DND-41 (cell line): ENCODE results near the gene COL13A1.

ENCODE experiments used
- ATAC-seq: fragments of 200-7000 bp; cut with Tn5 transposase; 3 replicates; pipeline ENCODE4 v1.9.1; 2021; ENCODE audit warnings: low read depth; ENCODE audit not compliant: insufficient read depth
- DNase-seq: peaks from one replicate; pipeline ENCODE4 v3.0.0-alpha.2; 2020
- H2AFZ ChIP-seq: 2 replicates; pipeline ENCODE4 v1.6.0; 2012; ENCODE audit warnings: low read depth, low read length
- H3K27ac ChIP-seq: 2 replicates; pipeline ENCODE4 v1.5.1; 2012; ENCODE audit warnings: low read length, inconsistent platforms
- H3K27me3 ChIP-seq: fragments of 200-600 bp; sonication (generic); 2 replicates; pipeline ENCODE4 v1.6.0; 2012; ENCODE audit warnings: low read length, mild to moderate bottlenecking, inconsistent platforms; ENCODE audit not compliant: insufficient read depth, poor library complexity
- H3K36me3 ChIP-seq: 2 replicates; pipeline ENCODE4 v1.5.1; 2012; ENCODE audit warnings: low read length, inconsistent platforms; ENCODE audit not compliant: insufficient read depth
- H3K4me1 ChIP-seq: 2 replicates; pipeline ENCODE4 v1.5.1; 2012; ENCODE audit warnings: mild to moderate bottlenecking, low read length; ENCODE audit not compliant: insufficient read depth
- H3K4me2 ChIP-seq: 2 replicates; pipeline ENCODE4 v1.6.0; 2012; ENCODE audit warnings: mild to moderate bottlenecking, moderate library complexity, low read length, inconsistent platforms; ENCODE audit not compliant: insufficient read depth
- H3K4me3 ChIP-seq, 2 experiments: fragments of 200-600 bp in 1 of 2; shearing (Covaris generic) in 1 of 2; 2 replicates each; pipeline ENCODE4 v1.5.1; 2012 to 2016; ENCODE audit warnings: inconsistent platforms in 2 of 2, low read length in 2 of 2, mild to moderate bottlenecking in 2 of 2, low read depth in 1 of 2, moderate library complexity in 1 of 2
- H3K79me2 ChIP-seq: 2 replicates; pipeline ENCODE4 v1.6.0; 2012; ENCODE audit warnings: low read length, inconsistent platforms; ENCODE audit not compliant: insufficient read depth
- H3K9ac ChIP-seq: 2 replicates; pipeline ENCODE4 v1.6.0; 2012; ENCODE audit warnings: low read depth, mild to moderate bottlenecking, inconsistent platforms, low read length, moderate library complexity
- H3K9me3 ChIP-seq: 2 replicates; pipeline ENCODE4 v1.5.1; 2012; ENCODE audit warnings: low read length, moderate library complexity, mild to moderate bottlenecking, inconsistent platforms; ENCODE audit not compliant: insufficient read depth, severe bottlenecking
- H4K20me1 ChIP-seq: 2 replicates; pipeline ENCODE4 v1.6.0; 2012; ENCODE audit warnings: low read length; ENCODE audit not compliant: insufficient read depth
- CTCF ChIP-seq: IDR thresholded peaks from 2 replicates; pipeline ENCODE4 v1.5.1; 2012; ENCODE audit warnings: borderline replicate concordance, low read length, moderate library complexity, mild to moderate bottlenecking; ENCODE audit not compliant: poor library complexity, severe bottlenecking; ENCODE audit errors: extremely low read depth
- EZH2 ChIP-seq: IDR thresholded peaks from 3 replicates; pipeline ENCODE4 v1.6.1; 2012; ENCODE audit warnings: borderline replicate concordance, low read depth, mild to moderate bottlenecking, moderate library complexity, low read length, inconsistent platforms; ENCODE audit not compliant: severe bottlenecking

Gene COL13A1

GRCh38 chr10:69801434-69802315, at the start of gene COL13A1:
Gene COL13A1, plus strand, starts transcription at chr10:69801906. Its CDS starts 518 bp downstream, at chr10:69802424.
- no peaks in the 10 kb centered on the region for H3K79me2 ChIP-seq
- no peak within 1 kb of the TSS for H3K9ac ChIP-seq
- H4K20me1 ChIP-seq = no peaks in the 10 kb centered on the region
- H3K27me3 ChIP-seq = peaks cover 19% of the 10 kb centered on the region
- ATAC-seq (no peak), DNase-seq (no peak)
- no peak within 1 kb of the TSS for H3K4me3 ChIP-seq
- H3K4me2 ChIP-seq = no peak within 1 kb of the TSS
- no peak within 1 kb of the TSS for H3K27ac ChIP-seq
- TF ChIP-seq EZH2 = no peak
- TF ChIP-seq CTCF = no peak
- no peaks in the 10 kb centered on the region for H3K4me1 ChIP-seq
- H3K36me3 ChIP-seq = no peaks in the 10 kb centered on the region
- no peaks in the 10 kb centered on the region for H3K9me3 ChIP-seq
- no peak within 1 kb of the TSS for H2AFZ ChIP-seq

- Histone ChIP-seq H2AFZ (no peak overlapping the region), H3K4me1 (no peaks in the 10 kb centered on the region), H3K79me2 (no peaks in the 10 kb centered on the region), H3K9me3 (no peaks in the 10 kb centered on the region), H3K27ac (no peak overlapping the region), H3K36me3 (no peaks in the 10 kb centered on the region), H3K9ac (no peak overlapping the region), H3K27me3 (peaks cover 27% of the 10 kb centered on the region), H4K20me1 (no peaks in the 10 kb centered on the region), H3K4me2 (no peak overlapping the region), H3K4me3 (no peak overlapping the region)
- no peak for TF ChIP-seq EZH2
- no peak for TF ChIP-seq CTCF
- ATAC-seq = no peak
- no peak for DNase-seq
These were observed 49.2 kb upstream of the COL13A1 start for GRCh38 chr10:69752479-69752878.

- ATAC-seq = no peak
- no peak overlapping the region for H3K27ac ChIP-seq
- H4K20me1 ChIP-seq = no peaks in the 10 kb centered on the region
These were observed 45.4 kb upstream of the COL13A1 start for GRCh38 chr10:69756279-69756678.

More at GRCh38 chr10:69756279-69756678, 45.4 kb upstream of the COL13A1 start:
- DNase-seq = no peak
- Histone ChIP-seq H3K4me2 (no peak overlapping the region), H3K9ac (no peak overlapping the region), H2AFZ (no peak overlapping the region), H3K9me3 (no peaks in the 10 kb centered on the region), H3K4me1 (no peaks in the 10 kb centered on the region), H3K27me3 (peaks cover 4% of the 10 kb centered on the region), H3K79me2 (no peaks in the 10 kb centered on the region), H3K36me3 (no peaks in the 10 kb centered on the region), H3K4me3 (no peak overlapping the region)
- TF ChIP-seq CTCF (no peak), EZH2 (no peak)
